Measurements from ENCODE around the gene DCBLD2.

The DCBLD2 gene

DNA sequence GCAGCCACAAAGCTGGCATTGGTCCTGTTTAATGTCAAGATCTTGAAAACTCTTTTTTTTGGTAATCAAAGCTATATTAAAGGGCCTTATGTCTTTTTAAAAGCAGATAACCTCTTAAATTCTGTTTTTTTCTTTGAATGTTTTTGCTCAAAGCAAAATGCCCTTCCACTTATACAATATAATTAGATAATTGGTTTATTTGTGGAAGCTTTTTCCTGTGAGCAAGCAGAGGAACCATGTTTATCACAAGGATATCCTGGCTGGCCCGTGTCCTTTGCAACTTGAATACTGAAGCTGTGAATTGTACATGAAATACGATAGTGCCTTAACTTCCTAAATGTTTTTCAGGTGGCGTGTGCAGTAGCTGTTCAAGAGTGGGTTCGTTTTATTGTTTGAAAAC lies 135.8 kb downstream of the DCBLD2 start:
- no peaks in the 10 kb centered on the region for H3K27me3 ChIP-seq (ENCODE audit: insufficient read depth, poor library complexity, severe bottlenecking)
- no peak for DNase-seq (ENCODE audit: low read depth in 1 of 2, low spot score in 1 of 2)
- H3K27ac ChIP-seq (replicated peaks) = no peak overlapping the region
- no peak for TF ChIP-seq SPI1 (IDR thresholded peaks at IDR 0.05; ENCODE audit: borderline replicate concordance, low read depth)
- H3K4me3 ChIP-seq (replicated peaks; ENCODE audit: insufficient read depth, low read length) = no peak overlapping the region

- H3K27ac ChIP-seq (replicated peaks) = peak overlapping the region; percentile 75
- TF ChIP-seq SPI1 (IDR thresholded peaks at IDR 0.05; ENCODE audit: borderline replicate concordance, low read depth) (no peak), CTCF (IDR thresholded peaks at IDR 0.05; ENCODE audit: insufficient read depth, low read length) (no peak), GABPA (IDR thresholded peaks at IDR 0.05; ENCODE audit: low read depth) (no peak), POLR2AphosphoS5 (IDR thresholded peaks at IDR 0.05; ENCODE audit: low read depth) (no peak), REST (IDR thresholded peaks at IDR 0.05; ENCODE audit: insufficient replicate concordance, low read depth) (no peak)
- H3K27me3 ChIP-seq (ENCODE audit: insufficient read depth, poor library complexity, severe bottlenecking) = no peaks in the 10 kb centered on the region
- DNase-seq (ENCODE audit: low read depth in 1 of 2, low spot score in 1 of 2) = peak; percentile 86
- peak overlapping the region; percentile 73 for H3K4me3 ChIP-seq (replicated peaks; ENCODE audit: insufficient read depth, low read length)
Measured at GRCh38 chr3:98764472-98764884, 137.0 kb downstream of the DCBLD2 start.

GRCh38 chr3:98763819-98764418 lies 137.6 kb downstream of the DCBLD2 start:
- Histone ChIP-seq H3K27ac (replicated peaks) (peak overlapping the region; percentile 75), H3K4me3 (replicated peaks; ENCODE audit: insufficient read depth, low read length) (peak overlapping the region; percentile 73), H3K27me3 (ENCODE audit: insufficient read depth, poor library complexity, severe bottlenecking) (no peaks in the 10 kb centered on the region)
- TF ChIP-seq POLR2AphosphoS5 (IDR thresholded peaks at IDR 0.05; ENCODE audit: low read depth) = peak; percentile 10; the same call in 1 of the 2 replicates
- no peak for TF ChIP-seq GABPA (IDR thresholded peaks at IDR 0.05; ENCODE audit: low read depth)
- no peak for TF ChIP-seq SPI1 (IDR thresholded peaks at IDR 0.05; ENCODE audit: borderline replicate concordance, low read depth)
- TF ChIP-seq CTCF (IDR thresholded peaks at IDR 0.05; ENCODE audit: insufficient read depth, low read length) = no peak
- no peak for TF ChIP-seq REST (IDR thresholded peaks at IDR 0.05; ENCODE audit: insufficient replicate concordance, low read depth)
- no peak for DNase-seq (ENCODE audit: low read depth in 1 of 2, low spot score in 1 of 2)

DNA sequence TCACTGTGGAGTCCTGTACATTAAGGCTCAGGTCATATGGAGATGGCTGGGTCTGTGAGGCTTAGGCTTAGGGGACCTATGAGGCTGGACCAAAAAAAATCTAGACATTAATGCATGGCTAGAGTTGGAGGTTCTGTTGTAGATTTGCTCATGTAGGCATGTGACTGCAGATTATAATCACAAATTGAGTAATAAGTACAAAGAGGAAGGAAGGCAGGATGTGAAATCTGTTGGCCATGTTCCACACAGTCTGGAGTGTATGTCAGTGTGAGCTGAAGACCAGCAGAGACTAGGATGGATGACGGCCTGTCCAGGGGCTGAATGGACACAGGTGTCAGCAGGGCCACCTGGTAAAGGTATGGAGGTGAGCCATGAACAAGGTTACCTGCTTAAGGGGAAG lies 138.4 kb downstream of the DCBLD2 start, which contains the start of gene ST3GAL6:
Gene ST3GAL6, plus strand, starts transcription at position 265 of the 400 bp plus-strand sequence. CDS start 5,101 bp downstream, outside the sequence.
- peak within 1 kb of the TSS; percentile 75 for H3K27ac ChIP-seq (replicated peaks)
- DNase-seq (ENCODE audit: low read depth in 1 of 2, low spot score in 1 of 2) = peak; percentile 74 to 89

More for the DNA sequence above, 138.4 kb downstream of the DCBLD2 start, which contains the start of gene ST3GAL6:
- Histone ChIP-seq H3K4me3 (replicated peaks; ENCODE audit: insufficient read depth, low read length) (peak within 1 kb of the TSS; percentile 73), H3K27me3 (ENCODE audit: insufficient read depth, poor library complexity, severe bottlenecking) (no peaks in the 10 kb centered on the region)
- no peak for TF ChIP-seq GABPA (IDR thresholded peaks at IDR 0.05; ENCODE audit: low read depth)
- TF ChIP-seq POLR2AphosphoS5 (IDR thresholded peaks at IDR 0.05; ENCODE audit: low read depth) = peak; percentile 96
- no peak for TF ChIP-seq REST (IDR thresholded peaks at IDR 0.05; ENCODE audit: insufficient replicate concordance, low read depth)
- TF ChIP-seq SPI1 (IDR thresholded peaks at IDR 0.05; ENCODE audit: borderline replicate concordance, low read depth) = peak; percentile 50; the same call in 1 of the 2 replicates
- TF ChIP-seq CTCF (IDR thresholded peaks at IDR 0.05; ENCODE audit: insufficient read depth, low read length) = no peak
